ENCODE measurements around the gene C4orf54.

The C4orf54 gene

DNA sequence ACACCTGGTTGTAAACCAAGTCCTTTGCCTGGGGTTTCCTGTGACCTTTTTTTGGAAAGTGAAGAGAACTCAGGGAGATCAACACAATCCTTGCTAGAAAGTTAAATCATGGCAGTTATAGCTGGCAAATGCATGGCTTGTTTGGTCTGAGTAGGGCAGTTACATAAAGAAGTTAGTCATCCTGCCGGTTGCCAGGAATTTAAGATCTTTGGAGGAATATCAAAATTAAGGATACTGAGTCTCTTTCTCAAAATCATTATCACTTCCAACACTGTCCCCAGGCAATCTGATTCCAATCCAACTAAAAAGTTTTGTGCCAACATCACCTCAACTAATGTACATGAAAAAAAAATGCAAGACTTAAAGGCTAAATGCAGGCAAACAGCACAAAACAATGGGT, 40.3 kb downstream of the C4orf54 start:
- no peaks in the 10 kb centered on the region for H3K79me2 ChIP-seq (ENCODE audit: control insufficient read depth, low read length)
- no peak overlapping the region for H3K4me2 ChIP-seq (ENCODE audit: low read length)
- no peak for TF ChIP-seq EZH2phosphoT487 (IDR thresholded peaks at IDR 0.05; ENCODE audit: borderline replicate concordance, low read length)
- TF ChIP-seq, protein P1, sequence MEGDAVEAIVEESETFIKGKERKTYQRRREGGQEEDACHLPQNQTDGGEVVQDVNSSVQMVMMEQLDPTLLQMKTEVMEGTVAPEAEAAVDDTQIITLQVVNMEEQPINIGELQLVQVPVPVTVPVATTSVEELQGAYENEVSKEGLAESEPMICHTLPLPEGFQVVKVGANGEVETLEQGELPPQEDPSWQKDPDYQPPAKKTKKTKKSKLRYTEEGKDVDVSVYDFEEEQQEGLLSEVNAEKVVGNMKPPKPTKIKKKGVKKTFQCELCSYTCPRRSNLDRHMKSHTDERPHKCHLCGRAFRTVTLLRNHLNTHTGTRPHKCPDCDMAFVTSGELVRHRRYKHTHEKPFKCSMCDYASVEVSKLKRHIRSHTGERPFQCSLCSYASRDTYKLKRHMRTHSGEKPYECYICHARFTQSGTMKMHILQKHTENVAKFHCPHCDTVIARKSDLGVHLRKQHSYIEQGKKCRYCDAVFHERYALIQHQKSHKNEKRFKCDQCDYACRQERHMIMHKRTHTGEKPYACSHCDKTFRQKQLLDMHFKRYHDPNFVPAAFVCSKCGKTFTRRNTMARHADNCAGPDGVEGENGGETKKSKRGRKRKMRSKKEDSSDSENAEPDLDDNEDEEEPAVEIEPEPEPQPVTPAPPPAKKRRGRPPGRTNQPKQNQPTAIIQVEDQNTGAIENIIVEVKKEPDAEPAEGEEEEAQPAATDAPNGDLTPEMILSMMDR (IDR thresholded peaks at IDR 0.05; ENCODE audit: low read depth, low read length, poor library complexity, severe bottlenecking) = no peak
- H3K4me1 ChIP-seq (ENCODE audit: control insufficient read depth, low read length) = no peaks in the 10 kb centered on the region
- no peaks in the 10 kb centered on the region for H3K27me3 ChIP-seq (ENCODE audit: control insufficient read depth, low read length)
- no peak overlapping the region for H3K4me3 ChIP-seq (ENCODE audit: low read length)
- H3K36me3 ChIP-seq (ENCODE audit: control insufficient read depth, low read length) = no peaks in the 10 kb centered on the region
- H3K9me3 ChIP-seq (ENCODE audit: control insufficient read depth, insufficient read depth, low read length) = no peaks in the 10 kb centered on the region
- H3K27ac ChIP-seq (ENCODE audit: low read depth, low read length) = no peak overlapping the region
- H3F3A ChIP-seq (ENCODE audit: control insufficient read depth, insufficient read depth) = no peaks in the 10 kb centered on the region
- no peaks in the 10 kb centered on the region for H3K9me2 ChIP-seq (replicated peaks; ENCODE audit: control insufficient read depth, low read length)
- no peaks in the 10 kb centered on the region for H4K20me1 ChIP-seq (ENCODE audit: control insufficient read depth, insufficient read depth, low read depth, low read length)

DNA sequence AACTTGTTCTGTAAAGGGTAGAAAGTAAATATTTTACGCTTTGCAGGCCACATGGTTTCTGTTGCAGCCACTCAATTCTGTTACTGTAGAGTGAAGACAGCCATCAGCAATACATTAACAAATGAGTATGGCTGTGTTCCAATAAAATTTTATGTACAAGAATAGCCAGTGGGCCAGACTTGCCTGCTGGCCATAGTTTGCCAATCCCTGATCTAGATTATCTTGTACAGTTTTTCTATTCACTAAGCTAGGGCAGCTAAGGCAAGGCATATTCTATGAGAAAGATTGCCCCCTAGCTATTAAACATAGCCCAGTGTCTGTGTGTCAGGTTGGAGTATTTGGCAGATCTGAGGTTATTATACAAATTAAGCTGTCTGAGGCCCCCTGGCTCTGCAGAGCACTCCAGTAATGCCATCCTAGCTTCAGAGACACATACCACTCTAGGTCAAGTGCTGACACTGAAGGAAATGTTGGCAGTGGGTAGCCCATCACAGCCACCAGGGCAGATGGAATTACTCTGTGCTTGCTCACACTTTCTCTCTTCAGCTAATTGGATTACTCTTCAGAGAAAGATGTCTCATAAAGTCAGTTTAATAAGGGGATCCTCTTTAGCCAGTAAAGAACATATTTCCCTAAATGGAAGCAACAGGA, 42.3 kb downstream of the C4orf54 start:
- no peaks in the 10 kb centered on the region for H3K27me3 ChIP-seq (ENCODE audit: control insufficient read depth, low read length)
- H3K36me3 ChIP-seq (ENCODE audit: control insufficient read depth, low read length) = no peaks in the 10 kb centered on the region
- no peaks in the 10 kb centered on the region for H3K9me3 ChIP-seq (ENCODE audit: control insufficient read depth, insufficient read depth, low read length)

DNA sequence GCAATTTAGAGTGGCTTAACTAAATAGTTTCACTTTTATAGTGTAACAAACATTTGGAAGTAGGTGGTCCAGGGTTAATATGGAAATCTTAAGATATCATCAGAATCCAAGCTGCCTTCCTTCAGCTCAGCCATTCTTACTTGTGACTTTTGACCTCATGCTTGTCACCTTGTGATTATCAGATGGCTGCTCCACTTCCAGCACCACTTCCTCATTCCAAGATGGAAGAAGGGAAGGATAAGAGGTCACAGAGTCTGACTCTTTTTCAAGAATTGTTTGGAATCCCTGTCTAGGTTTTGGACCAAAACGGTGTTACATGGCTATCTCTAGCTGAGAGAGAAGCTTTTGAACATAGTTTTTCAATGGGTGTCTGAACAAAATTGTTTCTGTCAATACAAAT, 43.1 kb downstream of the C4orf54 start:
- no peaks in the 10 kb centered on the region for H4K20me1 ChIP-seq (ENCODE audit: control insufficient read depth, insufficient read depth, low read depth, low read length)
- H3F3A ChIP-seq (ENCODE audit: control insufficient read depth, insufficient read depth) = no peaks in the 10 kb centered on the region
- no peaks in the 10 kb centered on the region for H3K79me2 ChIP-seq (ENCODE audit: control insufficient read depth, low read length)
- TF ChIP-seq, protein P1 (IDR thresholded peaks at IDR 0.05; ENCODE audit: low read depth, low read length, poor library complexity, severe bottlenecking) = no peak
- no peak for TF ChIP-seq EZH2phosphoT487 (IDR thresholded peaks at IDR 0.05; ENCODE audit: borderline replicate concordance, low read length)
- H3K4me1 ChIP-seq (ENCODE audit: control insufficient read depth, low read length) = no peaks in the 10 kb centered on the region
- no peaks in the 10 kb centered on the region for H3K27me3 ChIP-seq (ENCODE audit: control insufficient read depth, low read length)
- H3K4me2 ChIP-seq (ENCODE audit: low read length) = no peak overlapping the region
- no peaks in the 10 kb centered on the region for H3K36me3 ChIP-seq (ENCODE audit: control insufficient read depth, low read length)
- H3K9me3 ChIP-seq (ENCODE audit: control insufficient read depth, insufficient read depth, low read length) = no peaks in the 10 kb centered on the region
- H3K4me3 ChIP-seq (ENCODE audit: low read length) = no peak overlapping the region
- no peaks in the 10 kb centered on the region for H3K9me2 ChIP-seq (replicated peaks; ENCODE audit: control insufficient read depth, low read length)
- no peak overlapping the region for H3K27ac ChIP-seq (ENCODE audit: low read depth, low read length)

More for the DNA sequence above, 42.3 kb downstream of the C4orf54 start:
- H4K20me1 ChIP-seq (ENCODE audit: control insufficient read depth, insufficient read depth, low read depth, low read length) = no peaks in the 10 kb centered on the region
- no peaks in the 10 kb centered on the region for H3K9me2 ChIP-seq (replicated peaks; ENCODE audit: control insufficient read depth, low read length)
- no peaks in the 10 kb centered on the region for H3K79me2 ChIP-seq (ENCODE audit: control insufficient read depth, low read length)
- H3K4me3 ChIP-seq (ENCODE audit: low read length) = no peak overlapping the region
- no peak overlapping the region for H3K27ac ChIP-seq (ENCODE audit: low read depth, low read length)
- no peaks in the 10 kb centered on the region for H3K4me1 ChIP-seq (ENCODE audit: control insufficient read depth, low read length)
- H3F3A ChIP-seq (ENCODE audit: control insufficient read depth, insufficient read depth) = no peaks in the 10 kb centered on the region
- TF ChIP-seq EZH2phosphoT487 (IDR thresholded peaks at IDR 0.05; ENCODE audit: borderline replicate concordance, low read length) = no peak
- TF ChIP-seq, protein P1 (IDR thresholded peaks at IDR 0.05; ENCODE audit: low read depth, low read length, poor library complexity, severe bottlenecking) = peak; percentile 12
- H3K4me2 ChIP-seq (ENCODE audit: low read length) = no peak overlapping the region

Measured in DOHH2 (cell line).